ENCODE data around the gene EGF. TPM values are rescaled to one million over a fixed set of nuclear protein-coding genes. Genes with fewer than 3 reads are reported as not detected.

EGF gene
- total RNA-seq, 1 experiment from 2014 or later = 0.25 TPM

DNA sequence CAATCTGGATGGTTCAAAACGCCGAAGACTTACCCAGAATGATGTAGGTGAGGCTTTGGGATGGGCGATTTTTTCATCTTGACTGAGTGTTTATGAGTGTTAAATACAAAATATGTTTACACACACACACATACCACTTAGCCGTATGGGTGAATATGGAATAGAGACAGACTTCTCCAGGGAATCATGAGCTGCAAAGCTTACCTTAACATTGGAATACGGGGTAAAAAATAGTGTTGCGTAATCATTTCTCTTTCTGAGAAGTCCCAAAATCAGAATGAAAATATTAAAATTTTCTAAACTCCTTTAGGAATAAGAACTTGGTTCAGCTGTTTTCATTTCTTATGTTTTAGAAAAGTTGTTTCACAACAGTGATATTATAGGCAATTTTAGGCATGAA is 63.5 kb downstream of the EGF start:
- no peaks in the 10 kb centered on the region for H3K27me3 ChIP-seq (replicated peaks; ENCODE audit: control insufficient read depth, insufficient read depth, low read length)
- Mint-ChIP-seq H3K27ac (ENCODE audit: unreplicated experiment) (no peak overlapping the region), H3K4me3 (ENCODE audit: unreplicated experiment) (no peak overlapping the region), H3K36me3 (ENCODE audit: insufficient read depth, unreplicated experiment) (no peaks in the 10 kb centered on the region), H3K27me3 (ENCODE audit: insufficient read depth, unreplicated experiment) (no peaks in the 10 kb centered on the region), H3K9me3 (ENCODE audit: unreplicated experiment) (no peaks in the 10 kb centered on the region), H3K4me1 (ENCODE audit: low read depth, unreplicated experiment) (peaks cover 20% of the 10 kb centered on the region)
- POLR2A ChIA-PET = no interaction called here
- BruUV-seq (replicated peaks) = no TSS peak
- intact Hi-C loops (cut with micrococcal nuclease; ENCODE audit: unreplicated experiment) = loop anchor here (5.0 kb wide), 1 partner anchor 149 kb away; the partner anchor contains the start of gene RRH
- TF ChIP-seq, protein P1, sequence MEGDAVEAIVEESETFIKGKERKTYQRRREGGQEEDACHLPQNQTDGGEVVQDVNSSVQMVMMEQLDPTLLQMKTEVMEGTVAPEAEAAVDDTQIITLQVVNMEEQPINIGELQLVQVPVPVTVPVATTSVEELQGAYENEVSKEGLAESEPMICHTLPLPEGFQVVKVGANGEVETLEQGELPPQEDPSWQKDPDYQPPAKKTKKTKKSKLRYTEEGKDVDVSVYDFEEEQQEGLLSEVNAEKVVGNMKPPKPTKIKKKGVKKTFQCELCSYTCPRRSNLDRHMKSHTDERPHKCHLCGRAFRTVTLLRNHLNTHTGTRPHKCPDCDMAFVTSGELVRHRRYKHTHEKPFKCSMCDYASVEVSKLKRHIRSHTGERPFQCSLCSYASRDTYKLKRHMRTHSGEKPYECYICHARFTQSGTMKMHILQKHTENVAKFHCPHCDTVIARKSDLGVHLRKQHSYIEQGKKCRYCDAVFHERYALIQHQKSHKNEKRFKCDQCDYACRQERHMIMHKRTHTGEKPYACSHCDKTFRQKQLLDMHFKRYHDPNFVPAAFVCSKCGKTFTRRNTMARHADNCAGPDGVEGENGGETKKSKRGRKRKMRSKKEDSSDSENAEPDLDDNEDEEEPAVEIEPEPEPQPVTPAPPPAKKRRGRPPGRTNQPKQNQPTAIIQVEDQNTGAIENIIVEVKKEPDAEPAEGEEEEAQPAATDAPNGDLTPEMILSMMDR (IDR thresholded peaks at IDR 0.05; ENCODE audit: insufficient read depth in 1 of 2, low read depth in 1 of 2, low read length in 1 of 2, severe bottlenecking in 1 of 2, unreplicated experiment in 1 of 2) = no peak
- H3K4me3 ChIP-seq (ENCODE audit: low read depth, low read length) = no peak overlapping the region
- CTCF ChIA-PET = no interaction called here
- no peak for DNase-seq
- no peaks in the 10 kb centered on the region for H3K36me3 ChIP-seq (ENCODE audit: control insufficient read depth, insufficient read depth, low read length)
- H3K4me1 ChIP-seq = peaks cover 36% of the 10 kb centered on the region
- no peaks in the 10 kb centered on the region for H3K9me3 ChIP-seq

DNA sequence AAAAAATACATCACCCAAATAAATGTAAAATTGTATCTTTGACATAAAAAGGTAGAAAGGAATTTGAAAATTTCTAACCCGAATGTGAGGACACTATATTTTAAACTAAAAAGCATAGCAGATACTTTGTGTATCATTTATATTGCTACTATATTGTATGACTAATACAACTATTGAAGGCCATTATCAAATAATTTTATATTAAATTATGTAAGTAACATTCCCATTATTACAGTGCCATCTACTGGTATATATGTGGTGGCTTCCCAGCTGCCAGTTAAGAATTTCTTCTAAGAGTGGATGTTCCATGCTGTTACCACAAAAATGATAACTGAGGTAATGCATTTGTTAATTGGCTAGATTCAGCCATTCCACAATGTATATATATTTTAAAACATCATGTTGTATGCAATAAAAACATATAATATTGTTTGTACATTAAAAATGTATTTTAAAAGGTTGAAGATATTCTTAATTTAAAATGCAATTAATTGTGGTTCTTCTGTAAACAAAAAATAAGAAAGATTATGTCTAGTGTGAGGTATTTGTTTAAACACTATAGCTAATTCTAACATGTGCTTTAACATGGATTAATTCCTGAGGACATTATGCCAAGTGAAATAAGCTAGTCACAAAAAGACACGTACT is 65.3 kb downstream of the EGF start:
- Mint-ChIP-seq H3K27ac (ENCODE audit: unreplicated experiment) (no peak overlapping the region), H3K4me1 (ENCODE audit: low read depth, unreplicated experiment) (peaks cover 13% of the 10 kb centered on the region), H3K9me3 (ENCODE audit: unreplicated experiment) (no peaks in the 10 kb centered on the region), H3K4me3 (ENCODE audit: unreplicated experiment) (no peak overlapping the region), H3K27me3 (ENCODE audit: insufficient read depth, unreplicated experiment) (no peaks in the 10 kb centered on the region), H3K36me3 (ENCODE audit: insufficient read depth, unreplicated experiment) (no peaks in the 10 kb centered on the region)
- CTCF ChIA-PET = interaction anchor here (1.5 kb wide), 1 partner anchor 32 kb away, joined by 3 read pairs; no protein-coding TSS in a partner anchor
- TF ChIP-seq, protein P1 (IDR thresholded peaks at IDR 0.05; ENCODE audit: insufficient read depth in 1 of 2, low read depth in 1 of 2, low read length in 1 of 2, severe bottlenecking in 1 of 2, unreplicated experiment in 1 of 2) = peak; percentile 48 to 56
- POLR2A ChIA-PET = no interaction called here
- Histone ChIP-seq H3K36me3 (ENCODE audit: control insufficient read depth, insufficient read depth, low read length) (no peaks in the 10 kb centered on the region), H3K27me3 (replicated peaks; ENCODE audit: control insufficient read depth, insufficient read depth, low read length) (no peaks in the 10 kb centered on the region), H3K9me3 (no peaks in the 10 kb centered on the region), H3K4me1 (peaks cover 20% of the 10 kb centered on the region; the same call in 1 of the 2 replicates), H3K4me3 (ENCODE audit: low read depth, low read length) (no peak overlapping the region)
- intact Hi-C loops (cut with micrococcal nuclease; ENCODE audit: unreplicated experiment) = loop anchor here (1.0 to 5.0 kb wide), 3 partner anchors 151 to 555 kb away; partner anchors contain the start of gene RRH
- BruUV-seq (replicated peaks) = no TSS peak
- no peak for DNase-seq

DNA sequence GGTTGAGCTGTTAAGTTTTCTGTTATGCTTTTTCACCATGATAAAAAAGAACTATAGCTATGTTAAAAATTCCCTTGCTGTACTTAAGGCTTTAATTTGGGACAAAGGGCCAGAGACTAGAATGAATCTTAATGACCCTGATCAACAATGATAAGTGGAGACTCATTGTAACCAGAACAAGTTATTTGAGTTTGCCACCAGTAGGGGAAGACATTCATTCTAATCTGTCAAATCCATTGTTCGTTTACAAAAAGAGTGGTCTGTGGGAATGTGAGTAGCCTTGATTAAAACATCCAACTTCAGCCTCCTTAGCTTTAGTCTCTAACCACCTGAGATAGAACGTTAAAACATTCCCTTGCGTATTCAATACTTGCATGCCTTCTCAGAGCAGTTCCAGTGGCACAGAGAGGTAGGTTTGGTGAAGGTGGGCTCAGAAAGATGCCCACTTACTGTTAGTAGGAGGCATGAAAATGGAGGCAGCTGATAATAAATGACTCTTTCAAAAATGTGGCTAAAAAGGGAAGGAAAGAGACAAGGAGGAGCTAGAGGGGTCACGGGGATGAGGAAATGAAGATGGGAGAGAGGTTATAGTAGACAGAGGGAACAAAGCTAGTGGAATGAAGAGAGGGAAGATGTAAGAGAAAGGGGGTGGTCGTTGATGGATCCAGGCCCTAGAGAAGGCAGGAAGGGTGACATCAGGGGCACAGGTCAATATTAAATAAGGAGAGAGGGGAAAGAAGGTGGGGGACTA is 66.2 kb downstream of the EGF start:
- ChIA-PET POLR2A (no interaction called here), CTCF (interaction anchor here (1.5 kb wide), 1 partner anchor 32 kb away, joined by 3 read pairs; no protein-coding TSS in a partner anchor)
- DNase-seq = no peak
- Mint-ChIP-seq H3K27ac (ENCODE audit: unreplicated experiment) (no peak overlapping the region), H3K36me3 (ENCODE audit: insufficient read depth, unreplicated experiment) (no peaks in the 10 kb centered on the region), H3K4me1 (ENCODE audit: low read depth, unreplicated experiment) (peaks cover 7% of the 10 kb centered on the region), H3K27me3 (ENCODE audit: insufficient read depth, unreplicated experiment) (no peaks in the 10 kb centered on the region), H3K4me3 (ENCODE audit: unreplicated experiment) (no peak overlapping the region), H3K9me3 (ENCODE audit: unreplicated experiment) (no peaks in the 10 kb centered on the region)
- no peak overlapping the region for H3K4me3 ChIP-seq (ENCODE audit: low read depth, low read length)
- TF ChIP-seq, protein P1 (IDR thresholded peaks at IDR 0.05; ENCODE audit: insufficient read depth in 1 of 2, low read depth in 1 of 2, low read length in 1 of 2, severe bottlenecking in 1 of 2, unreplicated experiment in 1 of 2) = no peak
- H3K27me3 ChIP-seq (replicated peaks; ENCODE audit: control insufficient read depth, insufficient read depth, low read length) = no peaks in the 10 kb centered on the region
- peaks cover 19% of the 10 kb centered on the region; the same call in 1 of the 2 replicates for H3K4me1 ChIP-seq
- intact Hi-C loops (cut with micrococcal nuclease; ENCODE audit: unreplicated experiment) = loop anchor here (1.0 to 5.0 kb wide), 3 partner anchors 152 to 556 kb away; partner anchors contain the start of gene RRH
- H3K36me3 ChIP-seq (ENCODE audit: control insufficient read depth, insufficient read depth, low read length) = no peaks in the 10 kb centered on the region
- no peaks in the 10 kb centered on the region for H3K9me3 ChIP-seq
- no TSS peak for BruUV-seq (replicated peaks)
